Natural killer cell (primary cell): Measurements from ENCODE around the gene SNX9. TPM values are rescaled to one million over a fixed set of nuclear protein-coding genes. Genes with fewer than 3 reads are reported as not detected.
"Not testable (repeated sequence)": the region's sequence is repeated elsewhere in the genome, so short reads cannot be mapped to it uniquely, and the experiment has no call there.

Experiments
- ATAC-seq, 3 donors: fragments of 150-1000 bp in 2 of 3; fragments of 200-7000 bp in 1 of 3; cut with Tn5 transposase; 1 replicate in 1 of 3; 2 replicates in 2 of 3; pipeline ENCODE4 v1.10.0; 2021; ENCODE audit warnings: mild to moderate bottlenecking in 2 of 3, moderate library complexity in 2 of 3
- DNase-seq, 2 donors: peaks; one replicate each; pipeline versions ENCODE4 v3.0.0 to v3.0.0-alpha.2; 2013 to 2021; ENCODE audit warnings: mixed read lengths in 1 of 2
- H3K27ac ChIP-seq: one replicate; pipeline ENCODE4 v1.5.1; 2013; ENCODE audit warnings: mild to moderate bottlenecking, low read length
- H3K27me3 ChIP-seq: one replicate; pipeline ENCODE4 v1.6.1; 2013; ENCODE audit warnings: low read length; ENCODE audit not compliant: control insufficient read depth, insufficient read depth
- H3K36me3 ChIP-seq: one replicate; pipeline ENCODE4 v1.6.1; 2013; ENCODE audit warnings: low read length; ENCODE audit not compliant: control insufficient read depth, insufficient read depth
- H3K4me1 ChIP-seq: one replicate; pipeline ENCODE4 v1.6.1; 2013; ENCODE audit warnings: low read length; ENCODE audit not compliant: control insufficient read depth, insufficient read depth
- H3K4me3 ChIP-seq: one replicate; pipeline ENCODE4 v1.5.1; 2013; ENCODE audit warnings: low read length
- H3K9me3 ChIP-seq: one replicate; pipeline ENCODE4 v1.6.1; 2013; ENCODE audit warnings: low read length; ENCODE audit not compliant: control insufficient read depth, insufficient read depth
- H3K27ac Mint-ChIP-seq, 2 donors: one replicate each; pipeline ENCODE4 v1.8.0; 2022; ENCODE audit warnings: mild to moderate bottlenecking in 2 of 2, mixed read lengths in 2 of 2, moderate library complexity in 1 of 2
- H3K27me3 Mint-ChIP-seq, 2 donors: one replicate each; pipeline ENCODE4 v1.8.0; 2022; ENCODE audit warnings: low read depth in 2 of 2, mixed read lengths in 2 of 2
- H3K36me3 Mint-ChIP-seq: one replicate; pipeline ENCODE4 v1.8.0; 2022; ENCODE audit warnings: mixed read lengths
- H3K4me1 Mint-ChIP-seq, 2 donors: one replicate each; pipeline ENCODE4 v1.8.0; 2022; ENCODE audit warnings: mixed read lengths in 2 of 2
- H3K4me3 Mint-ChIP-seq: one replicate; pipeline ENCODE4 v1.8.0; 2022; ENCODE audit warnings: mild to moderate bottlenecking, moderate library complexity, mixed read lengths
- H3K9me3 Mint-ChIP-seq, 2 donors: one replicate each; pipeline ENCODE4 v1.8.0; 2022; ENCODE audit warnings: mixed read lengths in 2 of 2
- WGBS: methylation state at CpG from one replicate; pipeline ENCODE4 v1.1.7; 2013; ENCODE audit warnings: missing lambda C conversion rate; ENCODE audit not compliant: insufficient coverage; 5-methylcytosine and 5-hydroxymethylcytosine counted together
- intact Hi-C: fragments of 100-400 bp; cut with micrococcal nuclease; formaldehyde crosslinking; loops from one replicate; pipeline ENCODE4 v1.14.2; 2022
- total RNA-seq, 4 donors: library from RNA; stranded (reverse); fragments of 120-200 nt in 1 of 4; gene quantifications; one replicate each; pipeline versions ENCODE4 v1.2.3 to v1.2.4, GENCODE V29; 2013 to 2022
- TF ChIP-seq, protein P1 (sequence below): fragments of 200-600 bp; IDR thresholded peaks from one replicate; pipeline ENCODE4 v1.8.0; 2022; ENCODE audit warnings: antibody characterized with exemption

Gene SNX9
- total RNA-seq, 3 donors from 2014 or later (not counting 1 experiment from before 2014, with no cell fraction given), result 6.0 to 9.7 (median 7.3) TPM

DNA sequence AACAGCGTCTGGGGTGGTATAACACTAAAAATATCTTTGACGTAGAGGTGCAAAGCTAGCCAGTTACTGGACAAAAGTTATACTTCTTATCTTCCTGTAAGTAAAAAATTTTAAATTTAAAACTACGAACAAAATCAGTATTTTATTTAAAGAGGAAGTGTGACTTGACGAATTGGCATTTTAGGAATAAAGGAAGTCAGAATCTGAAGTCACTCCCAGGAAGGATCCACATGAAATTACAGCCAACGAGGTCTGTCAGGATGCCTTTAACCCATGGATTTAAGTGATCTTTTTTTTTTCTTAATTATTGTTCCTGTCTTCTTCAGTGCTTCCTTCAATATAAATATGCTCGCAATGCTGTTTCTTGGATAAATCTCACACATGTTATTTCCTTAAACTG lies 27.2 kb upstream of the SNX9 start:
- ATAC-seq, result no peak
- Histone ChIP-seq H3K36me3 (no peaks in the 10 kb centered on the region), H3K4me1 (no peaks in the 10 kb centered on the region), H3K27ac (no peak overlapping the region), H3K27me3 (no peaks in the 10 kb centered on the region), H3K4me3 (no peak overlapping the region), H3K9me3 (no peaks in the 10 kb centered on the region)
- intact Hi-C loops, result no loop called here
- no peak for DNase-seq
- TF ChIP-seq, protein P1, sequence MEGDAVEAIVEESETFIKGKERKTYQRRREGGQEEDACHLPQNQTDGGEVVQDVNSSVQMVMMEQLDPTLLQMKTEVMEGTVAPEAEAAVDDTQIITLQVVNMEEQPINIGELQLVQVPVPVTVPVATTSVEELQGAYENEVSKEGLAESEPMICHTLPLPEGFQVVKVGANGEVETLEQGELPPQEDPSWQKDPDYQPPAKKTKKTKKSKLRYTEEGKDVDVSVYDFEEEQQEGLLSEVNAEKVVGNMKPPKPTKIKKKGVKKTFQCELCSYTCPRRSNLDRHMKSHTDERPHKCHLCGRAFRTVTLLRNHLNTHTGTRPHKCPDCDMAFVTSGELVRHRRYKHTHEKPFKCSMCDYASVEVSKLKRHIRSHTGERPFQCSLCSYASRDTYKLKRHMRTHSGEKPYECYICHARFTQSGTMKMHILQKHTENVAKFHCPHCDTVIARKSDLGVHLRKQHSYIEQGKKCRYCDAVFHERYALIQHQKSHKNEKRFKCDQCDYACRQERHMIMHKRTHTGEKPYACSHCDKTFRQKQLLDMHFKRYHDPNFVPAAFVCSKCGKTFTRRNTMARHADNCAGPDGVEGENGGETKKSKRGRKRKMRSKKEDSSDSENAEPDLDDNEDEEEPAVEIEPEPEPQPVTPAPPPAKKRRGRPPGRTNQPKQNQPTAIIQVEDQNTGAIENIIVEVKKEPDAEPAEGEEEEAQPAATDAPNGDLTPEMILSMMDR, result no peak
- Mint-ChIP-seq H3K27ac (no peak overlapping the region), H3K36me3 (no peaks in the 10 kb centered on the region), H3K4me3 (no peak overlapping the region), H3K27me3 (peaks cover 34 to 52% of the 10 kb centered on the region in 2 donors), H3K4me1 (no peaks in the 10 kb centered on the region), H3K9me3 (no peaks in the 10 kb centered on the region)
- 58% methylated on average over 2 of the region's 6 CpGs for WGBS

DNA sequence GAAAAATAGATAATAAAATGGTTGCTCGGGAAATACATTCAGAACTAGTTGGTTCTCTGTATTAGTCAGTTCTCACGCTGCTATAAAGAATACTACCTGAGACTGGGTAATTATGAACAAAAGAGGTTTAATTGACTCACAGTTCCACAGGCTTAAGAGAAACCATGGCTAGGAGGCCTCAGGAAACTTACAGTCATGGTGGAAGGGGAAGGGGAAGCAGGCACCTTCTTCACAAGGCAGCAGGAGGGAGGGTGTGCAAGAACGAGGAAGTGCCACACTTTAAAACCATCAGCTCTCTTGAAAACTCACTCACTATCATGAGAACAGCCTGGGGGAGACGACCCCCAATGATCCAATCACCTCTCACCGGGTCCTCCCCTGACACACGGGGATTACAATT lies 24.2 kb upstream of the SNX9 start:
- intact Hi-C loops, result no loop called here
- DNase-seq, result no peak
- ATAC-seq, result no peak
- no peaks in the 10 kb centered on the region for H3K36me3 Mint-ChIP-seq
- Histone ChIP-seq H3K4me1 (no peaks in the 10 kb centered on the region), H3K27ac (no peak overlapping the region), H3K36me3 (no peaks in the 10 kb centered on the region), H3K9me3 (no peaks in the 10 kb centered on the region), H3K4me3 (no peak overlapping the region), H3K27me3 (no peaks in the 10 kb centered on the region)
- no peak overlapping the region for H3K4me3 Mint-ChIP-seq
- peaks cover 30 to 48% of the 10 kb centered on the region in 2 donors for H3K27me3 Mint-ChIP-seq
- 86% methylated on average over 5 of the region's 6 CpGs for WGBS
- H3K27ac Mint-ChIP-seq, result no peak overlapping the region
- TF ChIP-seq, protein P1, result no peak
- no peaks in the 10 kb centered on the region for H3K4me1 Mint-ChIP-seq
- no peaks in the 10 kb centered on the region for H3K9me3 Mint-ChIP-seq

GRCh38 chr6:157799561-157799960 lies 23.5 kb upstream of the SNX9 start:
- H3K4me1 Mint-ChIP-seq, H3K4me3 Mint-ChIP-seq, H3K27ac ChIP-seq, H3K4me3 ChIP-seq, intact Hi-C loops, DNase-seq, H3K36me3 Mint-ChIP-seq, H3K9me3 Mint-ChIP-seq, H3K36me3 ChIP-seq, H3K4me1 ChIP-seq, H3K9me3 ChIP-seq, H3K27ac Mint-ChIP-seq, H3K27me3 ChIP-seq, ATAC-seq: not testable (repeated sequence)
- WGBS, result 72% methylated on average over 2 of the region's 3 CpGs
- H3K27me3 Mint-ChIP-seq, result peaks cover 27 to 41% of the 10 kb centered on the region in 2 donors

DNA sequence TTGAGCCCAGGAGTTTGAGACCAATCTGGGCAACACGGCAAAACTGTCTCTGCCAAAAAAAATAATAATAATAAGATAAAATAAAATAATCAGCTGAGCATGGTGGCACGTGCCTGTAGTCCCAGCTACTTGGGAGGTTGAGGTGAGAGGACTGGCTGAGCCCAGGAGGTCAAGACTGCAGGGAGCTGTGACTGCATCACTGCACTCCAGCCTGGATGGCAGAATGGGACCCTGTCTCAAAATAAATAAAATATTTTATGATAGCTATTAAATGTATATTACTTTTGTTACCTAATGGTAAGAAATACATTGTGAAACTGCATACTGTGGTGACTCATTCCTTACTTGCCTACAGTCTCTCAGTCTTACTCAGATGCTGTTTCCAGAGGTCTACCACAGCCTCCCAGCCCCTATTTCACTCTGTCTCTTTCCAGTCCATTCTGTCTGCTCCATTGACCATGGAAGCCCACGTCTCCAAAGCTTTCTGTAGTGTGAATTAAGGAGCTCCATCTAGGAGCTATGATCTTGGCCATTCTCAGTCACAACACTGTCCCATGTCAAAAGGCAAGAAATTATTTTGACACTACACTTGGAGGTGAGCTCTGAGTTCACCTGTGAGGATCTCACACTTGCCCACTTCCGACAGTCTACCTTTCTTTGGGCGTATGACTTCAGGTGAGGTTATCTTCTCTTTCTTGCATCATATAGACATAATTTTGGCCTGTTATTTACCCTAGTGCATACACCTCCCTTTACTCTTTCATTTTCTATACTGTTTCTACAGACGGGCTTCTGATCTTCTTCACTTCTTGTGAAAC lies 22.4 kb upstream of the SNX9 start:
- TF ChIP-seq, protein P1, result no peak
- Histone ChIP-seq H3K9me3 (no peaks in the 10 kb centered on the region), H3K27ac (no peak overlapping the region), H3K4me3 (no peak overlapping the region), H3K4me1 (no peaks in the 10 kb centered on the region), H3K27me3 (no peaks in the 10 kb centered on the region), H3K36me3 (no peaks in the 10 kb centered on the region)
- intact Hi-C loops, result no loop called here
- 53% methylated on average over 5 of the region's 6 CpGs for WGBS
- Mint-ChIP-seq H3K4me1 (no peaks in the 10 kb centered on the region), H3K9me3 (no peaks in the 10 kb centered on the region), H3K36me3 (no peaks in the 10 kb centered on the region), H3K27me3 (peaks cover 27 to 48% of the 10 kb centered on the region in 2 donors), H3K27ac (no peak overlapping the region), H3K4me3 (no peak overlapping the region)
- DNase-seq, result no peak
- no peak for ATAC-seq
